PFSK-1 (cell line): ENCODE measurements around the gene MYL7.

Experiments used
- FOXP2 ChIP-seq: optimal IDR thresholded peaks from 2 replicates; pipeline ENCODE3; 2011; ENCODE audit warnings: borderline replicate concordance, control low read depth, inconsistent platforms; ENCODE audit not compliant: insufficient read depth; ENCODE audit errors: extremely low read length, extremely low read depth
- POLR2AphosphoS5 ChIP-seq: IDR thresholded peaks from 2 replicates; pipeline ENCODE4 v1.6.1; 2012; ENCODE audit warnings: low read depth, mild to moderate bottlenecking, control low read depth, low read length, moderate library complexity
- SIN3A ChIP-seq: IDR thresholded peaks from 2 replicates; pipeline ENCODE4 v1.6.1; 2012; ENCODE audit warnings: mild to moderate bottlenecking, low read length, moderate library complexity, borderline replicate concordance; ENCODE audit not compliant: insufficient read depth
- TAF1 ChIP-seq: IDR thresholded peaks from 2 replicates; pipeline ENCODE4 v1.6.1; 2012; ENCODE audit warnings: low read length, control low read depth, borderline replicate concordance; ENCODE audit not compliant: insufficient read depth
- TF ChIP-seq, protein P1 (sequence below), 2 experiments: IDR thresholded peaks; 2 replicates each; pipeline versions ENCODE4 v1.6.1 to v1.8.0; 2011 to 2012; ENCODE audit warnings: low read depth in 2 of 2, low read length in 2 of 2, control low read depth in 1 of 2, inconsistent platforms in 1 of 2, mild to moderate bottlenecking in 1 of 2, moderate library complexity in 1 of 2; ENCODE audit not compliant: insufficient read depth in 1 of 2

DNA sequence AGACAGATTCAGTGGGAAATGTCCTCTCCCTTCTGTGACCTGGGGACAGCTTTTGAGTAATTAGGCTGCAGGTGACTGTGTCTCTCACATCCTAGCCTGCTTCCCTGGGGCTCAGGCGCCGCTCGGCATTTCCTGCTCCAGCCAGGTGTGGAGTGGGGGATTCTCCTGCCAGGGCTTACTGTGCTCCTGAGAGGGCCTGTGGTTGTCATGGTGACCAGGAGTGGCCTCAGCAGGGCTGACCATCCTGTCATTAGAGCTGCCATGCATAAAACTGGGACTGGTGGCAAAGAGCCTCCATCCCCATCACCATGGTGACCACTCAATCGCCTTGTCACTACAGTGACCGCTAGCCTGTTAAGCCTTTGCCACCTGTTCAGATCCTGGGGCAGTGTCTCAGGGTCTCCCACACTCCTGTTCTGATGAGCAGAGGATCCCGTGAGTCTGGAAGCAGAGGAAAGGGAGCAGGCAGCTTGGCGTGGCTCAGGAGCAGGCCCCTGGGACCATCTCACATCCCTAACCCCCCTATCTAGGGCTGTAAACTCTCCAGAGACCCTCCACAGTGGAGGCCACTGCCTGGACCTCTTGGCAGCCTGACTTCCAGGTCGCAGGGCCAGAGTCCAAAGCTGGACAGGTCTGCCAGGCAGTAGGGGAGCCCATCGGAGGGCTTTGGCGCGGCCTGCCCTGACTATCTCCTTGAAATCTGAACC lies 48.3 kb upstream of the MYL7 start, which contains the start of gene GCK:
- TF ChIP-seq POLR2AphosphoS5: no peak
- TF ChIP-seq, protein P1, sequence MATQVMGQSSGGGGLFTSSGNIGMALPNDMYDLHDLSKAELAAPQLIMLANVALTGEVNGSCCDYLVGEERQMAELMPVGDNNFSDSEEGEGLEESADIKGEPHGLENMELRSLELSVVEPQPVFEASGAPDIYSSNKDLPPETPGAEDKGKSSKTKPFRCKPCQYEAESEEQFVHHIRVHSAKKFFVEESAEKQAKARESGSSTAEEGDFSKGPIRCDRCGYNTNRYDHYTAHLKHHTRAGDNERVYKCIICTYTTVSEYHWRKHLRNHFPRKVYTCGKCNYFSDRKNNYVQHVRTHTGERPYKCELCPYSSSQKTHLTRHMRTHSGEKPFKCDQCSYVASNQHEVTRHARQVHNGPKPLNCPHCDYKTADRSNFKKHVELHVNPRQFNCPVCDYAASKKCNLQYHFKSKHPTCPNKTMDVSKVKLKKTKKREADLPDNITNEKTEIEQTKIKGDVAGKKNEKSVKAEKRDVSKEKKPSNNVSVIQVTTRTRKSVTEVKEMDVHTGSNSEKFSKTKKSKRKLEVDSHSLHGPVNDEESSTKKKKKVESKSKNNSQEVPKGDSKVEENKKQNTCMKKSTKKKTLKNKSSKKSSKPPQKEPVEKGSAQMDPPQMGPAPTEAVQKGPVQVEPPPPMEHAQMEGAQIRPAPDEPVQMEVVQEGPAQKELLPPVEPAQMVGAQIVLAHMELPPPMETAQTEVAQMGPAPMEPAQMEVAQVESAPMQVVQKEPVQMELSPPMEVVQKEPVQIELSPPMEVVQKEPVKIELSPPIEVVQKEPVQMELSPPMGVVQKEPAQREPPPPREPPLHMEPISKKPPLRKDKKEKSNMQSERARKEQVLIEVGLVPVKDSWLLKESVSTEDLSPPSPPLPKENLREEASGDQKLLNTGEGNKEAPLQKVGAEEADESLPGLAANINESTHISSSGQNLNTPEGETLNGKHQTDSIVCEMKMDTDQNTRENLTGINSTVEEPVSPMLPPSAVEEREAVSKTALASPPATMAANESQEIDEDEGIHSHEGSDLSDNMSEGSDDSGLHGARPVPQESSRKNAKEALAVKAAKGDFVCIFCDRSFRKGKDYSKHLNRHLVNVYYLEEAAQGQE (IDR thresholded peaks at IDR 0.05; ENCODE audit: insufficient read depth in 1 of 2, low read depth in 2 of 2, low read length in 2 of 2): no peak
- TF ChIP-seq TAF1: no peak
- no peak for TF ChIP-seq SIN3A
- no peak for TF ChIP-seq FOXP2
